ENCODE data around the gene CHCHD5.
"Not testable (repeated sequence)": the region's sequence is repeated elsewhere in the genome, so short reads cannot be mapped to it uniquely, and the experiment has no call there.

DNA sequence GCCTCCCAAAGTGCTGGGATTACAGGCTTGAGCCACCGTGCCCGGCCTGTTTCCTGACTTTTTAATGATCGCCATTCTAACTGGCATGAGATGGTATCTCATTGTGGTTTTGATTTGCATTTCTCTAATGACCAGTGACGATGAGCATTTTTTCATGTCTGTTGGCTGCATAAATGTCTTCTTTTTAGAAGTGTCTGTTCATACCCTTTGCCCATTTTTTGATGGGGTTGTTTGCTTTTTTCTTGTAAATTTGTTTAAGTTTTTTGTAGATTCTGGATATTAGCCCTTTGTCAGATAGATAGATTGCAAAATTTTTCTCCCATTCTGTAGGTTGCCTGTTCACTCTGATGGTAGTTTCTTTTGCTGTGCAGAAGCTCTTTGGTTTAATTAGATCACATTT lies 24.9 kb downstream of the CHCHD5 start:
- TF ChIP-seq, protein P1, sequence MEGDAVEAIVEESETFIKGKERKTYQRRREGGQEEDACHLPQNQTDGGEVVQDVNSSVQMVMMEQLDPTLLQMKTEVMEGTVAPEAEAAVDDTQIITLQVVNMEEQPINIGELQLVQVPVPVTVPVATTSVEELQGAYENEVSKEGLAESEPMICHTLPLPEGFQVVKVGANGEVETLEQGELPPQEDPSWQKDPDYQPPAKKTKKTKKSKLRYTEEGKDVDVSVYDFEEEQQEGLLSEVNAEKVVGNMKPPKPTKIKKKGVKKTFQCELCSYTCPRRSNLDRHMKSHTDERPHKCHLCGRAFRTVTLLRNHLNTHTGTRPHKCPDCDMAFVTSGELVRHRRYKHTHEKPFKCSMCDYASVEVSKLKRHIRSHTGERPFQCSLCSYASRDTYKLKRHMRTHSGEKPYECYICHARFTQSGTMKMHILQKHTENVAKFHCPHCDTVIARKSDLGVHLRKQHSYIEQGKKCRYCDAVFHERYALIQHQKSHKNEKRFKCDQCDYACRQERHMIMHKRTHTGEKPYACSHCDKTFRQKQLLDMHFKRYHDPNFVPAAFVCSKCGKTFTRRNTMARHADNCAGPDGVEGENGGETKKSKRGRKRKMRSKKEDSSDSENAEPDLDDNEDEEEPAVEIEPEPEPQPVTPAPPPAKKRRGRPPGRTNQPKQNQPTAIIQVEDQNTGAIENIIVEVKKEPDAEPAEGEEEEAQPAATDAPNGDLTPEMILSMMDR (IDR thresholded peaks at IDR 0.05) = not testable (repeated sequence)
- TF ChIP-seq POLR2A (IDR thresholded peaks at IDR 0.05) = not testable (repeated sequence)
